Loucy (cell line): ENCODE measurements around the gene FAM162A.

ENCODE experiments used
- CTCF ChIP-seq: fragments of 200-600 bp; sonication (generic); conservative IDR thresholded peaks from 2 replicates; pipeline ENCODE4 v1.5.1; 2014; ENCODE audit warnings: mild to moderate bottlenecking, antibody characterized with exemption, low read length
- EZH2phosphoT487 ChIP-seq: fragments of 200-600 bp; IDR thresholded peaks from 2 replicates; pipeline ENCODE4 v1.6.1; 2018; ENCODE audit warnings: antibody characterized with exemption, mild to moderate bottlenecking, moderate library complexity, borderline replicate concordance

GRCh38 chr3:122451371-122451770 is 67.4 kb downstream of the FAM162A start:
- TF ChIP-seq CTCF (no peak), EZH2phosphoT487 (no peak)
